Rectal smooth muscle tissue (tissue), 1 donor: Measurements from ENCODE around the gene RARRES2.

ENCODE experiments used
- H3K27ac ChIP-seq: one replicate; pipeline ENCODE4 v1.7.0; 2013; ENCODE audit warnings: low read depth, low read length, inconsistent platforms
- H3K27me3 ChIP-seq: one replicate; pipeline ENCODE4 v1.7.0; 2013; ENCODE audit warnings: low read length; ENCODE audit not compliant: control insufficient read depth, insufficient read depth
- H3K36me3 ChIP-seq: one replicate; pipeline ENCODE4 v1.7.0; 2013; ENCODE audit warnings: low read length; ENCODE audit not compliant: control insufficient read depth, insufficient read depth
- H3K4me1 ChIP-seq: one replicate; pipeline ENCODE4 v1.7.0; 2013; ENCODE audit warnings: low read length; ENCODE audit not compliant: control insufficient read depth, insufficient read depth
- H3K4me3 ChIP-seq: one replicate; pipeline ENCODE4 v1.7.0; 2013; ENCODE audit warnings: low read length
- H3K9ac ChIP-seq: one replicate; pipeline ENCODE4 v1.7.0; 2013; ENCODE audit warnings: low read length

RARRES2 gene

GRCh38 chr7:150381785-150382122 is 40.3 kb upstream of the RARRES2 start:
- Histone ChIP-seq H3K36me3 (no peaks in the 10 kb centered on the region), H3K9ac (no peak overlapping the region), H3K27ac (no peak overlapping the region), H3K27me3 (no peaks in the 10 kb centered on the region), H3K4me3 (no peak overlapping the region), H3K4me1 (peaks cover 12% of the 10 kb centered on the region)

- H3K9ac ChIP-seq = no peak overlapping the region
These were observed 39.7 kb upstream of the RARRES2 start for GRCh38 chr7:150381096-150381495.

GRCh38 chr7:150380463-150380862 is 39.0 kb upstream of the RARRES2 start:
- no peaks in the 10 kb centered on the region for H3K36me3 ChIP-seq
- no peak overlapping the region for H3K27ac ChIP-seq
- H3K9ac ChIP-seq = peak overlapping the region; percentile 7
- peaks cover 12% of the 10 kb centered on the region for H3K4me1 ChIP-seq
- peak overlapping the region; percentile 87 for H3K4me3 ChIP-seq
- H3K27me3 ChIP-seq = no peaks in the 10 kb centered on the region

More at GRCh38 chr7:150381096-150381495, 39.7 kb upstream of the RARRES2 start:
- no peaks in the 10 kb centered on the region for H3K36me3 ChIP-seq
- H3K4me1 ChIP-seq = peaks cover 12% of the 10 kb centered on the region
- H3K27ac ChIP-seq = no peak overlapping the region
- H3K4me3 ChIP-seq = no peak overlapping the region
- H3K27me3 ChIP-seq = no peaks in the 10 kb centered on the region

- peak overlapping the region; percentile 53 for H3K9ac ChIP-seq
- peaks cover 12% of the 10 kb centered on the region for H3K4me1 ChIP-seq
- peak overlapping the region; percentile 82 for H3K27ac ChIP-seq
- no peaks in the 10 kb centered on the region for H3K36me3 ChIP-seq
- no peaks in the 10 kb centered on the region for H3K27me3 ChIP-seq
- H3K4me3 ChIP-seq = peak overlapping the region; percentile 87
These were observed 38.3 kb upstream of the RARRES2 start for GRCh38 chr7:150379441-150380379.

- Histone ChIP-seq H3K9ac (peak within 1 kb of the TSS; percentile 90), H3K27me3 (no peaks in the 10 kb centered on the region), H3K4me1 (peaks cover 12% of the 10 kb centered on the region), H3K27ac (peak within 1 kb of the TSS; percentile 92), H3K4me3 (peak within 1 kb of the TSS; percentile 87), H3K36me3 (no peaks in the 10 kb centered on the region)
These were observed 37.5 kb upstream of the RARRES2 start, which contains the start of gene ZNF775 for GRCh38 chr7:150378853-150379440. ZNF775 (plus strand) TSS chr7:150379330; CDS start chr7:150388471, 9,141 bp downstream.

- H3K27me3 ChIP-seq = no peaks in the 10 kb centered on the region
- H3K4me1 ChIP-seq = peaks cover 12% of the 10 kb centered on the region
- H3K9ac ChIP-seq = peak overlapping the region; percentile 90
- H3K4me3 ChIP-seq = peak overlapping the region; percentile 84
- H3K36me3 ChIP-seq = no peaks in the 10 kb centered on the region
- peak overlapping the region; percentile 92 for H3K27ac ChIP-seq
These were observed 36.9 kb upstream of the RARRES2 start for GRCh38 chr7:150378115-150378852.

- H3K27ac ChIP-seq = no peak overlapping the region
- H3K4me1 ChIP-seq = peaks cover 12% of the 10 kb centered on the region
- H3K4me3 ChIP-seq = no peak overlapping the region
- H3K9ac ChIP-seq = no peak overlapping the region
- no peaks in the 10 kb centered on the region for H3K27me3 ChIP-seq
- H3K36me3 ChIP-seq = peaks cover 5% of the 10 kb centered on the region
These were observed 36.2 kb upstream of the RARRES2 start for GRCh38 chr7:150377635-150378034.

- Histone ChIP-seq H3K27me3 (no peaks in the 10 kb centered on the region), H3K9ac (no peak overlapping the region), H3K4me1 (peaks cover 12% of the 10 kb centered on the region), H3K27ac (no peak overlapping the region), H3K36me3 (peaks cover 7% of the 10 kb centered on the region), H3K4me3 (no peak overlapping the region)
These were observed 35.8 kb upstream of the RARRES2 start for GRCh38 chr7:150377196-150377595.

GRCh38 chr7:150376560-150376959 is 35.1 kb upstream of the RARRES2 start:
- Histone ChIP-seq H3K27me3 (no peaks in the 10 kb centered on the region), H3K4me1 (peaks cover 12% of the 10 kb centered on the region), H3K27ac (peak overlapping the region; percentile 22), H3K9ac (no peak overlapping the region), H3K36me3 (peaks cover 7% of the 10 kb centered on the region), H3K4me3 (peak overlapping the region; percentile 24)

GRCh38 chr7:150375662-150376521 is 34.5 kb upstream of the RARRES2 start:
- Histone ChIP-seq H3K27ac (peak overlapping the region; percentile 22), H3K4me1 (peaks cover 13% of the 10 kb centered on the region), H3K27me3 (no peaks in the 10 kb centered on the region), H3K4me3 (no peak overlapping the region), H3K9ac (no peak overlapping the region), H3K36me3 (peaks cover 7% of the 10 kb centered on the region)

- Histone ChIP-seq H3K27ac (no peak overlapping the region), H3K36me3 (peaks cover 10% of the 10 kb centered on the region)
These were observed 33.0 kb upstream of the RARRES2 start for GRCh38 chr7:150374472-150374871.

More at GRCh38 chr7:150374472-150374871, 33.0 kb upstream of the RARRES2 start:
- H3K4me3 ChIP-seq = no peak overlapping the region
- no peaks in the 10 kb centered on the region for H3K27me3 ChIP-seq
- H3K4me1 ChIP-seq = peaks cover 20% of the 10 kb centered on the region
- H3K9ac ChIP-seq = no peak overlapping the region
